ENCODE data around the gene MISP.

Gene MISP

GRCh38 chr19:810883-811489, 60.1 kb downstream of the MISP start:
- DNase-seq = no peak

- DNase-seq = no peak
These were observed 60.7 kb downstream of the MISP start for GRCh38 chr19:811506-812048.

GRCh38 chr19:812049-812746, 61.3 kb downstream of the MISP start:
- no peak for DNase-seq

- no peak for DNase-seq
These were observed 61.9 kb downstream of the MISP start for GRCh38 chr19:812747-813218.

GRCh38 chr19:813219-814151, 62.6 kb downstream of the MISP start:
- no peak for DNase-seq
